Common myeloid progenitor, CD34-positive (primary cell): ENCODE results near the gene BABAM1.

Experiments used
- CTCF ChIA-PET: fragments of 350-600 bp; sonication (Branson Sonifier 250); formaldehyde crosslinking; loops from one replicate; lab custom pipeline; 2021; ENCODE audit warnings: antibody characterized with exemption; lab: Charles Lee
- POLR2A ChIA-PET: fragments of 350-600 bp; sonication (Branson Sonifier 250); formaldehyde crosslinking; loops from one replicate; lab custom pipeline; 2021; ENCODE audit warnings: antibody characterized with exemption; lab: Charles Lee
- DNase-seq, 3 donors: peaks; one replicate each; pipeline versions ENCODE4 v3.0.0 to v3.0.0-alpha.2; 2013
- H3K27ac ChIP-seq, 2 experiments: 1 replicate in 1 of 2; 2 replicates in 1 of 2; pipeline ENCODE4 v1.7.0; 2013; ENCODE audit warnings: inconsistent platforms in 2 of 2, low read length in 2 of 2, mild to moderate bottlenecking in 2 of 2, low read depth in 1 of 2, moderate library complexity in 1 of 2; ENCODE audit not compliant: severe bottlenecking in 2 of 2, insufficient read depth in 1 of 2, poor library complexity in 1 of 2
- H3K27me3 ChIP-seq, 5 experiments: replicated peaks in 2 of 5; 1 replicate in 3 of 5; 2 replicates in 2 of 5; pipeline versions ENCODE4 v1.6.1 to v1.7.0; 2013; ENCODE audit warnings: low read length in 4 of 5, mild to moderate bottlenecking in 2 of 5, moderate library complexity in 2 of 5, inconsistent platforms in 1 of 5; ENCODE audit not compliant: insufficient read depth in 5 of 5, control insufficient read depth in 4 of 5
- H3K36me3 ChIP-seq, 4 experiments: 1 replicate in 2 of 4; 2 replicates in 2 of 4; pipeline versions ENCODE4 v1.6.1 to v1.7.0; 2013; ENCODE audit warnings: low read length in 3 of 4, control low read depth in 1 of 4, mild to moderate bottlenecking in 1 of 4; ENCODE audit not compliant: control insufficient read depth in 4 of 4, insufficient read depth in 4 of 4
- H3K4me1 ChIP-seq, 4 experiments: 1 replicate in 3 of 4; 2 replicates in 1 of 4; pipeline versions ENCODE4 v1.6.1 to v1.7.1; 2013; ENCODE audit warnings: low read length in 3 of 4, mild to moderate bottlenecking in 3 of 4, control low read depth in 1 of 4, inconsistent platforms in 1 of 4, moderate library complexity in 1 of 4; ENCODE audit not compliant: control insufficient read depth in 4 of 4, insufficient read depth in 4 of 4; ENCODE audit errors: control extremely low read depth in 1 of 4
- H3K4me3 ChIP-seq, 7 experiments: 1 replicate in 4 of 7; 2 replicates in 3 of 7; pipeline versions ENCODE4 v1.5.1 to v1.7.0; 2013; ENCODE audit warnings: mild to moderate bottlenecking in 7 of 7, low read length in 6 of 7, moderate library complexity in 6 of 7, inconsistent platforms in 2 of 7, low read depth in 2 of 7, control low read depth in 1 of 7; ENCODE audit not compliant: insufficient read depth in 4 of 7, control insufficient read depth in 1 of 7; ENCODE audit errors: extremely low read depth in 1 of 7
- H3K9me3 ChIP-seq, 5 experiments: 1 replicate in 4 of 5; 2 replicates in 1 of 5; pipeline versions ENCODE4 v1.6.1 to v1.7.1; 2013; ENCODE audit warnings: low read length in 4 of 5, mild to moderate bottlenecking in 2 of 5, inconsistent platforms in 1 of 5, low read depth in 1 of 5, moderate library complexity in 1 of 5; ENCODE audit not compliant: control insufficient read depth in 4 of 5, insufficient read depth in 2 of 5; ENCODE audit errors: control extremely low read depth in 1 of 5
- WGBS: methylation state at CpG from one replicate; pipeline ENCODE4 v1.1.5; 2013; ENCODE audit not compliant: insufficient coverage; 5-methylcytosine and 5-hydroxymethylcytosine counted together

The BABAM1 gene

GRCh38 chr19:17311455-17312188 lies 44.4 kb downstream of the BABAM1 start:
- DNase-seq = no peak
- 88% methylated on average over 10 of the region's 11 CpGs for WGBS
- H3K27ac ChIP-seq = no peak overlapping the region
- POLR2A ChIA-PET = no interaction called here
- peaks cover 5 to 17% (median 14%) of the 10 kb centered on the region in 4 experiments for H3K4me1 ChIP-seq
- peaks cover 0 to 41% (median 30%) of the 10 kb centered on the region in 4 experiments for H3K36me3 ChIP-seq
- H3K4me3 ChIP-seq = no peak overlapping the region
- H3K9me3 ChIP-seq = no peaks in the 10 kb centered on the region
- no peaks in the 10 kb centered on the region for H3K27me3 ChIP-seq
- CTCF ChIA-PET = interaction anchor here (1.8 kb wide), 1 partner anchor 21 kb away, joined by 6 read pairs; no protein-coding TSS in a partner anchor

- DNase-seq = no peak
- Histone ChIP-seq H3K27ac (no peak overlapping the region), H3K9me3 (no peaks in the 10 kb centered on the region), H3K27me3 (no peaks in the 10 kb centered on the region), H3K4me1 (peaks cover 5 to 15% (median 11%) of the 10 kb centered on the region in 4 experiments), H3K4me3 (no peak overlapping the region), H3K36me3 (peaks cover 0 to 41% (median 31%) of the 10 kb centered on the region in 4 experiments)
- ChIA-PET POLR2A (no interaction called here), CTCF (interaction anchor here (1.6 to 1.8 kb wide), 2 partner anchors 9 to 20 kb away, joined by 5 to 6 read pairs; no protein-coding TSS in a partner anchor)
- WGBS = 88% methylated on average over 14 of the region's 20 CpGs
Measured at GRCh38 chr19:17312189-17313113, 45.2 kb downstream of the BABAM1 start.

- DNase-seq = no peak
- H3K36me3 ChIP-seq = peaks cover 0 to 49% (median 36%) of the 10 kb centered on the region in 4 experiments
- no peaks in the 10 kb centered on the region for H3K9me3 ChIP-seq
- H3K4me3 ChIP-seq = no peak overlapping the region
- CTCF ChIA-PET = interaction anchor here (1.6 kb wide), 1 partner anchor 8 kb away, joined by 5 read pairs; no protein-coding TSS in a partner anchor
- H3K27ac ChIP-seq = no peak overlapping the region
- no peaks in the 10 kb centered on the region for H3K27me3 ChIP-seq
- WGBS = over 99% methylated on average over 18 of the region's 19 CpGs
- peaks cover 5 to 12% (median 11%) of the 10 kb centered on the region in 4 experiments for H3K4me1 ChIP-seq
- POLR2A ChIA-PET = no interaction called here
Measured at GRCh38 chr19:17314007-17314593, 46.9 kb downstream of the BABAM1 start.

- no peaks in the 10 kb centered on the region for H3K27me3 ChIP-seq
- H3K4me3 ChIP-seq = no peak overlapping the region
- no peak for DNase-seq
- no peak overlapping the region for H3K27ac ChIP-seq
- 48% methylated on average over 4 of the region's 6 CpGs for WGBS
- no peaks in the 10 kb centered on the region for H3K9me3 ChIP-seq
- POLR2A ChIA-PET = interaction anchor here (0.6 kb wide), 1 partner anchor 278 kb away, joined by 3 read pairs; no protein-coding TSS in a partner anchor
- H3K4me1 ChIP-seq = peaks cover 0 to 10% (median 4%) of the 10 kb centered on the region in 4 experiments
- H3K36me3 ChIP-seq = peaks cover 0 to 59% (median 43%) of the 10 kb centered on the region in 4 experiments
- CTCF ChIA-PET = interaction anchor here (0.7 to 0.8 kb wide), 2 partner anchors 12 to 68 kb away, joined by 3 read pairs; no protein-coding TSS in a partner anchor
Measured at GRCh38 chr19:17318966-17319365, 51.7 kb downstream of the BABAM1 start.

GRCh38 chr19:17319473-17320238 lies 52.4 kb downstream of the BABAM1 start:
- H3K27ac ChIP-seq = no peak overlapping the region
- peaks cover 0 to 10% (median 8%) of the 10 kb centered on the region in 4 experiments for H3K4me1 ChIP-seq
- no peak for DNase-seq
- ChIA-PET POLR2A (interaction anchor here (0.6 kb wide), 1 partner anchor 279 kb away, joined by 3 read pairs; no protein-coding TSS in a partner anchor), CTCF (interaction anchor here (0.7 kb wide), 1 partner anchor 13 kb away, joined by 3 read pairs; no protein-coding TSS in a partner anchor)
- no peaks in the 10 kb centered on the region for H3K9me3 ChIP-seq
- no peak overlapping the region for H3K4me3 ChIP-seq
- peaks cover 0 to 52% (median 36%) of the 10 kb centered on the region in 4 experiments for H3K36me3 ChIP-seq
- 97% methylated on average over 27 of the region's 40 CpGs for WGBS
- no peaks in the 10 kb centered on the region for H3K27me3 ChIP-seq

GRCh38 chr19:17320435-17320834 lies 53.2 kb downstream of the BABAM1 start:
- Histone ChIP-seq H3K27me3 (no peaks in the 10 kb centered on the region), H3K27ac (no peak overlapping the region), H3K4me1 (peaks cover 0 to 10% (median 8%) of the 10 kb centered on the region in 4 experiments), H3K36me3 (peaks cover 0 to 48% (median 33%) of the 10 kb centered on the region in 4 experiments), H3K9me3 (no peaks in the 10 kb centered on the region), H3K4me3 (no peak overlapping the region)
- 81% methylated on average over 11 of the region's 11 CpGs for WGBS
- CTCF ChIA-PET = interaction anchor here (2.0 to 2.1 kb wide), 2 partner anchors 7 to 13 kb away, joined by 5 to 8 read pairs; no protein-coding TSS in a partner anchor
- DNase-seq = no peak
- POLR2A ChIA-PET = no interaction called here
